Neural cell (in vitro differentiated cells): Measurements from ENCODE around the gene KIF3B.

Experiments used
- EZH2 ChIP-seq: fragments of 200-600, 300-800 bp; shearing (Covaris generic), sonication (generic); IDR thresholded peaks from 2 replicates; pipeline ENCODE4 v1.6.1; 2014; ENCODE audit warnings: antibody characterized with exemption, low read length, borderline replicate concordance, mild to moderate bottlenecking; ENCODE audit not compliant: insufficient read depth, poor library complexity, severe bottlenecking
- MXI1 ChIP-seq: fragments of 450-650 bp; conservative IDR thresholded peaks from 2 replicates; pipeline ENCODE4 v1.6.1; 2014; ENCODE audit warnings: antibody characterized with exemption, mild to moderate bottlenecking; ENCODE audit not compliant: poor library complexity, severe bottlenecking
- RAD21 ChIP-seq: fragments of 450-650 bp; conservative IDR thresholded peaks from 2 replicates; pipeline ENCODE4 v1.6.1; 2014; ENCODE audit warnings: antibody characterized with exemption, mild to moderate bottlenecking, moderate library complexity
- TAF1 ChIP-seq: IDR thresholded peaks from 2 replicates; pipeline ENCODE4 v1.6.1; 2012; ENCODE audit warnings: low read depth
- TF ChIP-seq, protein P1 (sequence below): fragments of 450-650 bp; IDR thresholded peaks from 2 replicates; pipeline ENCODE4 v1.5.1; 2014; ENCODE audit warnings: antibody characterized with exemption, mild to moderate bottlenecking, moderate library complexity; ENCODE audit not compliant: poor library complexity, severe bottlenecking

- TF ChIP-seq MXI1: no peak
- TF ChIP-seq EZH2: no peak
- TF ChIP-seq, protein P1, sequence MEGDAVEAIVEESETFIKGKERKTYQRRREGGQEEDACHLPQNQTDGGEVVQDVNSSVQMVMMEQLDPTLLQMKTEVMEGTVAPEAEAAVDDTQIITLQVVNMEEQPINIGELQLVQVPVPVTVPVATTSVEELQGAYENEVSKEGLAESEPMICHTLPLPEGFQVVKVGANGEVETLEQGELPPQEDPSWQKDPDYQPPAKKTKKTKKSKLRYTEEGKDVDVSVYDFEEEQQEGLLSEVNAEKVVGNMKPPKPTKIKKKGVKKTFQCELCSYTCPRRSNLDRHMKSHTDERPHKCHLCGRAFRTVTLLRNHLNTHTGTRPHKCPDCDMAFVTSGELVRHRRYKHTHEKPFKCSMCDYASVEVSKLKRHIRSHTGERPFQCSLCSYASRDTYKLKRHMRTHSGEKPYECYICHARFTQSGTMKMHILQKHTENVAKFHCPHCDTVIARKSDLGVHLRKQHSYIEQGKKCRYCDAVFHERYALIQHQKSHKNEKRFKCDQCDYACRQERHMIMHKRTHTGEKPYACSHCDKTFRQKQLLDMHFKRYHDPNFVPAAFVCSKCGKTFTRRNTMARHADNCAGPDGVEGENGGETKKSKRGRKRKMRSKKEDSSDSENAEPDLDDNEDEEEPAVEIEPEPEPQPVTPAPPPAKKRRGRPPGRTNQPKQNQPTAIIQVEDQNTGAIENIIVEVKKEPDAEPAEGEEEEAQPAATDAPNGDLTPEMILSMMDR: no peak
- TF ChIP-seq TAF1: no peak
- no peak for TF ChIP-seq RAD21
Measured at GRCh38 chr20:32297439-32297838, 20.0 kb downstream of the KIF3B start.
